ENCODE measurements around the gene OGFOD2. TPM values are rescaled to one million over a fixed set of nuclear protein-coding genes. Genes with fewer than 3 reads are reported as not detected.

OGFOD2 gene
- total RNA-seq, 1 experiment from 2014 or later: 18.1 TPM

DNA sequence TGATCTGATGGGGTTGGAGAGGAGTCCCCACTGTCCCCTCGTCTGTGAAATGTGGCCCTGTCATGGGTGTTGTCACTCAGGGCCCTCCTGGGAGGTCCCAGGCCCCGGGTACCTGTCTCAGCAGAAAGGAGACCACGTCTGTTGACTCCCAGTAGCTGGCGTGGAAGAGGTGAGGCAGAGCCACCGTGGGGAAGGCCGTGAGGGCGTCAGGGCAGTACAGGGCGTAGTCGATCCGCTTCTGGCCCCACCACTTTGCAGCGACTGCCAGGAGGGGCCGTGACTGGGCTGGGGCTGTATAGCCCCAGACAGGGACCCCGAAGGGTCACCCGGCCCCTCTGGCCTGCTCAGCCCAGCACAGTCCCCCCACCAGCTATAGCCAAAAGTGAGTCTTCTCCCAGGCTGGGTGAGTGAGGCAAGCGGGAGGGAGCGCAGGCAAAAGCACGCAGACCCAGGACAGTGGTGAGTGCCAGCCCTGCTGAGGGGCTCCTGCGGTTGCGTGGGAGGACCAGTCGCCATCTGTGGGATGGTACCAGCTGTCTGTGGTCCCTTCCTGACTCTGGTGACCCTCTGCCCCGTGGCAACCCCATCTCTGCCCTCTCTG is 13.7 kb downstream of the OGFOD2 start:
- no peak for DNase-seq (ENCODE audit: low spot score)

DNA sequence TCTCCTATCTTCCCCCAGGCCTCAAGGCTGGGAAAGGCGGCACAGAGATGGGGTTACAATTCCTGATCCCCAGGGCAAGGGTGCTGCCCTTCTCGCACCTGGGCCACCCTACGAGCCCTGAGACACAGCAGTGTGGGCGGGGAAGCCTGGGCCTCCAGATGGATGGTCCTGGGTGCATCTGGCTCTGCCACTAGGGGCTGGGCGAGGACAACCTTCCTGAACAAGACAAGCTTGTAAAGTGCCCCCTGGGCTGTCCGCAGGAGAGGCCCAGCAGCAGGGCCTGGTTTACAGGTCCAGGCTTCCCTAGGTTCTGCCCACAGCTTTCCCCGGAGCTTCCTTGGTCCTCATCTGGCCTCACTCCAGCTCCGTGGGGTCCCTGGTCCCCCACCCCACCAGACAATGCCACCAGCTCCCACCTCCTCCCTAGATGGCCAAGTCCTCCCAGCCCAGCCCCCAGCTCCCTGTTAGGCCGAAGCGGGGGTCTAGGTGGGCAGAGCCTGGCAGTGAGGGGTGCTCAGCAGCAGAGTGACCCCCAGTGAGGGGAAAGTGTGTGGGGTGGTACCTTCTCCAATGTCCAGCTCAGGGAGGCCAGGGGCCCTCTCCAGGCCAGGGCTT is 14.3 kb downstream of the OGFOD2 start:
- no peak for DNase-seq (ENCODE audit: low spot score)

DNA sequence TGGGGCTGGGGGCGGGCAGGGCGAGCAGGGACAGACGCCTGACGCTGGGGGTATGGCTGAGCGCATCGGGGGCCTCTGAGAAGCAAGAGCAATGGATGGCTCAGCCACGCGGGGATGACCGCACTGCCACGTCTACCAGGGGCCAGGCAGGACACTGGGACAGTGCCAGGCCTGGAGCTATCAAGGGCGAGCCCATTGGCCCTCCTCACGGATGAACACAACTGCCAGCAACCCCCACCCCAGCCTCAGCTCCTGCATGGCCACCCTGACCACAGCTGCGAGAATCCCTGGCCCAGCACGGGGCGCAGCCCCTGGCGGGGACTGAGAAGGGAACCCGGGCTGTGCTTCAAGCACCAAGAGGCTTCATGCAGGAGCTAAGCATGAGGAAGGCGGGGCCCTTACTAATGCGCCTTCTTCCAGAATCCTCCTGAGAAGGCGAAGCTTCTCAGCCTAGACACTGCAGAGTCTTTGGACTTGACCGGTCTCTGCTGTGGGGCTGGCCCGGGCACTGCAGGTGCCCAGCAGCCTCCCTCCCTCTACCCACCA is 14.9 kb downstream of the OGFOD2 start:
- no peak for DNase-seq (ENCODE audit: low spot score)

DNA sequence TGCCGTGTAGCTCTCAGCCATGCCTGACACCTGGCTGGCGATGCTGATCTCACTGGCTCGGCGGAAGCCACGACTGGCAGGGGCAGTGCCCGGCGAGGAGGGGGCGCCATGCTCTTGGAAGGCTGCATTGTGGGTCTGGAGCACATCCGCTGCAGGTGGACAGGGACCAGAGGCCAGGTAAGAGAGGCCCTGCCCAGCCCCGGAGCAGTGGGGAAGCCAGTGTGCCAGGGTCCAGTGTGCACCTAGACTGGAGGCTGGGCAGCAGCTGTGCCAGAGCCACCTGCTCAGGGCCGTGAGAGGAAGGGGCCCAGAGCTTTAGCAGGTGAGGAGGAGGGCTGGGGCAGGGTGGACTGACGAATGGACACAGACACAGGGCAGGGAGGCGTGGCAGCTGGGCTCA is 15.5 kb downstream of the OGFOD2 start:
- DNase-seq (ENCODE audit: low spot score): no peak

DNA sequence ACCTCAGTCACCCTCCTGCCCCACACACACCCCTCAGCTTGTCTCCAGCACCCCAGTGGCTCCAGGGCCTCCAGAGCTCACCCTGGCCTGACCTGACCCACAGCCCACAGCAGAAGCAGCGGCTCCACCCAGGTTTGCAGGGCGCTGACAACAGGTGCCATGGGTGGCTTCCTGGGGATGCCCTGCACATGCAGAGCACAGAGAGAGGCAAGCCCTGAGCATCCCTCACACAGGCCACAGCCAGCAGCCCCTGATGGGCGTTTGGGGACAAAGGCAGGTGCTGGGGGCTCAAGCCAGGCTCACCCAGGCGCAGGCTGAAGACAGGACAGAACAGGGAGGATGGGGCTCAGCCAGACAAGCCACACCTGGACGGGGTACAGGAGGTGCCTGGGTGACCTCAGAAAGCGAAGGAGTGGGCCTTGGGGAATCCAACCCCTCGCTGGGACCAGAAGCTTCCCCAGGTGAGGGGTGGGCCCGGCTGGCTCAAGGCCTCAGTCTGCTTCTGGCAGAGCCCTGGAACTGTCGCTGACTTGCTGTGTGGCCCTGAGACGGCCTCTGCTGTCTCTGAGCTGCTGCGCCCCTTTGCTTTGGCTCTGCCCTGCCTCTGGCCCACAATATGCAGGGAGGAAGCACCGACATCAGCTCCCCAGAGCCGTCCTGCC is 16.0 kb downstream of the OGFOD2 start:
- no peak for DNase-seq (ENCODE audit: low spot score)

DNA sequence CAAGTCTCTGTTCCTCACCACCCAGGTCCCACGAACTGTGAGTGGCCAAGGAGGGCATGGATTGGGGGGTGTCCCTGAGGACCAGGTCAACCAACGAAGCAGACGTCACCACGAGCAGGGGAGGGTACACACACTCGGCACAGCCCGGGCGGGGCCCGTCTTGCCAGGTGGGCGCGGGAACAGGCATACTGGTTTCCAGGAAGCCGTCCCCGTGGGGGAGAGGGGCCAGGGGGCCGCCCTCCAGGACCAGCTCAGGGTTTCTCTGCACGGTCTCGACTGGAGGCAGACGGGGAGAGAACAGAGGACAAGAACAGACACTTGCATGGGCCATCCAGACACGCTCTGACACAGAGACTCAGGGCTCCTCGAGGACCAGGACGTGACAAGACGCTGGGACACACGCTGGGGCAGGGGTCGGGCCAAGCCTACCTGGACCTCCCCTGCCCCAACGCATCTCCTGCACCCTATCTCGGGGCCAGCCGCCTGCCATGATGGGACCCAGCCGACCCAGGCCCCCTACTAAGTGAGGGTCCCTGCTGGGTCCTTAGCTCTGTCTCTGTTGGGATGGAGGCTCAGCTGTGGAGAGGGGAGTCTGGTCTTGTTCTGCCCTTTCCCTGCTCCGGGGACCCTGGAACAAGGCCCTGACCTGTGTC is 16.7 kb downstream of the OGFOD2 start:
- no peak for DNase-seq (ENCODE audit: low spot score)

DNA sequence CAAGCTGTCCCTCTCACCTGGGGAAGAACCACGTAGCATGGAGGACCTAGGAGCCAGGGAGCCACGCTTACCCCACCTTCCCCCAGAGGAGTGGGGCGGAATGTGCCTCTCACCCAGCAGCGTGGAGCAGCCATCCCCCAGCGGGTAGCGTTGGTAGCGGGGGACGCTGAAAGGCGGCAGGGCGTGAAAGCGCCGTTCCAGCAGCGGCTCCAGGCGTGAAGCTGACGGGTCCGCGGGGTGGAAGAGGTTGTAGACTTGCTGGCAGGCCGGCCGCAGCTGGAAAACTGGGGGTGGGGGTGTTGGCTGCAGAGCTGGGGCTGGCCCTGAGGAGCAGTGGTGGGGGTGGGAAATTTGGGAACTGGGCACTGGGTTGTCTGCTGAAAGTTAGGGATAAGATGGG is 17.3 kb downstream of the OGFOD2 start:
- DNase-seq (ENCODE audit: low spot score): no peak

DNA sequence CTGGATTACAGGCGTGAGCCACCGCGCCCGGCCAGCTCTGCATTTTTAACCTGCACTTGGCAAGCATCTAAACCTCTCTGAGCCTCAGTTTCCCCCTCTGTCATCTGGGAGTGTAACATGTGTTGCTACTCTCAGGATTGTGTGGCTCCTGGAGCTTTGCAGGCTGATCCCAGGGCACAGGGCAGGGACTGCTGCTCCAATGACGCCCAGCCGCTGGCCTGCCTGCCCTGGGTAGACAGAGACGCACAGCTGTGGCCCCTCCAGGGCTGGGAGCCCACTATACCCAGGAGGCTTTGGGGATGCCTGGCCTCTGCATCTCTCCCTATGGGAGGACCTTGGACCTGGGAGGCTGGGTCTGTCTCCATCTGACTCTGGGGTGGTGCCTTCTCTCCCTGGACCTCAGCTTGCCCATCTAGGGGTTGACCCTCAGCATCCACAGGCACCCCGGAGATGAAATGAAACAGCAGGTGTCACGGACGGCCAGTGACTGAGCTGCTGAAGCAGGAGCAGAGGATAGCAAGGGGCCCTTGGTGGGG is 19.2 kb downstream of the OGFOD2 start:
- no peak for DNase-seq (ENCODE audit: low spot score)

DNA sequence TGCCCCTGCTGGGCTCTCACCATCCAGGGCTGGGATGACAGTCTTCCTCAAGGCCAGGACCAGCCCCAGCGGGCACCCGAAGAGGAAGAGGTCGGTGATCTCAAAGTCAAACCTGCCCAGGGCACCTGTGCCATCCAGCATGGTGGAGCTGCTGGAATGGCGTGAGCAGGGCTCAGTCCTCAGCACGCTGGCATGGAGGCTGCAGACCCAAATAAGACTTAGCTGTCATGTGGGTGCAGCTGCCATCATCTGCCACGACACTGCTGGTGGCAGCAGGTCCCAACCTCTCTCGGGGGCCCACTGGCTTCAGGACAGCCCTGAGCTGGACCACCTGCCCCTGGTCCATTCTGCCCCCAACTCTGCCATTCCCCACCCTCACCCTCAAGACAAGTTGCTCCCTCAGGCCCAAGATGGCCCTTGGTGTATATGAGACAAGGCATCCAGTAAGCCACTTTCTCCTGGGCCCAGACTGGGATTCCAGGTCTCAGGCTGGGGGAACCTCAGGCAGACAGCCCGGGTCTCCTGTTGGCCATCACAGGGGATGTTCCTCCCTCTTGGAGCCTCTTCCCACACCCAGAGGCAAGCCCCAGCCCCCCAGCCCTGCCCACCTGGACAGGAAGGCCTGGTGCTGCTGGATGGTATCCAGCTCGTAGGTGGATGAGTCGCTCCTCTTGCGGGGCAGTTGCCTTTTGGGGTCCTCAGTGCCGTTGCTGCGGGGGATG is 19.9 kb downstream of the OGFOD2 start:
- no peak for DNase-seq (ENCODE audit: low spot score)

DNA sequence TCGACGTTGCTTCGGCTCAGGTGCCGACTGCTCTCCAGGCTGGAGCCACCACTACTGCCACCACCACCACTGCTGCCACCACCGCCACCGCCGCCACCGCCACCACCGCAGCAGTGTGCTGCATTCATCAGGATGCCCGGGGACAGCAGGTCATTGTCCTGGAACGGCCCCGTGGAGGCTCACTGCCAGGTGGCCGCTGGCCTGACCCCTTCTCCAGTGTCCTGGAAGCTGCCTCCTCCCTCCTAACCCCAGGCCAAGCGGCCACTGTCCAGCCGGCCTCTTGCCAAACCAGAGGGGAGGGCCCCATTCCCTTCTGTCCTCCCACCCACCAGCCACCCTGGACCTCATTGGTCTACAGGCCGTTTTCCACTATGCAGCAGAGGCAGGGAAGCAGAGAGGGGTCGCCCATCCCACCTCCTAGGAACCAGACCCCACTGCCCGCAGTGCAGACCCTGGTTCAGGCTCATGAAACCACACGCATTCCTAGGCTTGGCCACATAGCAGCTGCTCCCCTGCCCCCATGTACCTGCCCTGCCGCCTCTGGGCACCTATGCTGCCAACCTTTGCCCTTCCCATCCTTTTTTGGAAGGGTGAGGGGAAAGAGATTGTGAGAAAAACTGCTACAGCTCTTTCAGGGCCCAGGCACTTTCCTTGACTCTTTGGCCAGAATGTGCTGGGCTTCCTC is 20.6 kb downstream of the OGFOD2 start:
- DNase-seq (ENCODE audit: low spot score): no peak

DNA sequence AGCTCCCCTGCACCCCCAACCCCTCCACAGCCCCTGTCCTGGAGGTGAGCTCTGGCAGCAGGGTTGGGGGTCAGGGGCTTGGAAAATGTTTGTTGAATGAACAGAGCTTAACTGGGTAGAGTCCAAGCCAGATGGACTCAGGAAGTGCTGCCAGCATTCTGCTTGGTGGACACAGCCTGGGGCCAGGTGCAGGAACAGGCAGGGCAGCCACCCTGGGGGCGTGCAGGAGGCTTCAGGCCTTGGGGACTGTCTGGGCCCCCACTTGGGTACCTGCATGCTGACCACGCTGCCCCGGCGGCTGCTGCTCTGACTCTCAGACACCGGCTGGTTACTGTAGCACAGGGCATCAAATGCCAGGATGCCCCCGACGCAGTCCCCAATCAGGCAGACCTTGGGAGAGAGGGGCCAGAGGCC is 21.2 kb downstream of the OGFOD2 start:
- no peak for DNase-seq (ENCODE audit: low spot score)

DNA sequence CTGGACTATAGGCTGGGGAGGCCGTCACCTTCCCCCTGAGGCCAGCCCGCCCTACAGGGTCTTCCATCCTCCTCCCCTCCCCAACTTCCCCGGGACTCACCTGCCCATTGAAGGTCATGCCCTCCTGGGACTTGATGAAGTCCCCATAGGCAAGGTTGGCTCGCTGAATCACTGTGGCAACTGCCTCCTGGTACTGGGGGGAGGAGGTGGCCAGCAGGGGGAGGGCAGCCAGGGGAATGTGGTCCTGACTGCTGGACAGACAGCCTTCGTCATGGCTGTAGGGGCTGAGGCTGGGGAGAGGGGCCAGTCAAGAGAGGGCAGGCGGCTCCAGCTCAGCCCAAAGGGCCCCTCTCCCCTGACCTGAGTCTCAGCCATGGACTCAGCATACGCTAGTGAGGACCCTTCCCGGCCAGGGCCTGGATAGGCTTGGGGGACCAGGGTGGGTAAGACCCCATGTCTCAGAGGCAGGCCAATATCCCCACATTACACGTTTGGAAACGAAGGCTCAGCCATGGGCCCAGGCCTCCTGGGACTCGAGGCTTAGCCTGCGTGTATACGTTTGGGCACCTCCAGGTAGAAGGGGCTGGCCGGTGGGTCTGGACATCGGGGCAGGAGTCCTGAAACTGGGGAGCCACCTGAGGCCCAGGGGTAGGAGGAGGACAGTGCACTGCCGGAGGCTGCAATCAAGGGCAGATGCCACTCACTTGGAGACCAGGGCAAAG is 21.7 kb downstream of the OGFOD2 start:
- no peak for DNase-seq (ENCODE audit: low spot score)

DNA sequence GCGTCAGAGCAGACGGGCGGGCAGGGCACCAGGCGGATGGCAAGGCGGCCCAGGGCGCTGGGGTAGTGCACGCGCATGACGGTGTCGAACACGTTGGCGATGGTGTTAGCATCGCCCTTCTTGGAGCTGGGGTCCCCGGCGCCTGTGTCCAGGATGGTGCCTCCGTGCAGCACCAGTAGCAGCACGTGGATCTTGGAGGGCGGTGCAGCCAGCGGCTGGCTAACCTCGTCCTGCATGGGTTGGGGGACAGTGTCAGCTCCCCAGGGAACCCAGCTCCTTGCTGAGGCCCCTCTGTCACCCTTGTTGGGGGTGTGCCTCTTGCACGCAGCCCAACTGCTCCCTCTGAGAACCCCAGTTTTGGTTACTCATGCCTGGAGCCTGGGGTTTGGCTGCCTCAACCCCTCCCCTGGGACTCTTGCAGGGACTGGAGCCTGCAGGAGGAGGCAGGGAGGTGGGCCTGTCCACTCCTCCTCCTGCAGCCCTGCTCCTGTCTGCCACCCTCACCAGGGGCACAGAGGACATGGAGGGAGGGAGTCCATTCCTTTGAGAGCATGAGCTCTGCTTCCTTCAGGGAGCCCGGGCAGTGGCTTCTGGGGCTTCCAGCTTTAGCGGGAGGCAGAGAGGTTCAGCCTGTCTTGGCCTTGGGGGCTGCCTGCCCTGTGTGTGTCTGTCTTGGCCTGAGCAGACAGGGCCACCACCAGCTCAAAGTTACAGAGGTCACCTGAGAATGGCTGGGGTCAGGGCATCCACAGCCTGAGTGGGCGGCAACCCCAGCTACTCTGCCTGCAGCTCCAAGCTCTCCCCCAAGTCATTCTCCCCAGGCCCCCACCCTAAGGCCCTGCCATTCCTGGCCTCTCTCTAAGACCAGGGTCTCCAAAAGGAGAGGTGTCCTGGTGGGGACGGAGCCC is 22.6 kb downstream of the OGFOD2 start:
- no peak for DNase-seq (ENCODE audit: low spot score)

DNA sequence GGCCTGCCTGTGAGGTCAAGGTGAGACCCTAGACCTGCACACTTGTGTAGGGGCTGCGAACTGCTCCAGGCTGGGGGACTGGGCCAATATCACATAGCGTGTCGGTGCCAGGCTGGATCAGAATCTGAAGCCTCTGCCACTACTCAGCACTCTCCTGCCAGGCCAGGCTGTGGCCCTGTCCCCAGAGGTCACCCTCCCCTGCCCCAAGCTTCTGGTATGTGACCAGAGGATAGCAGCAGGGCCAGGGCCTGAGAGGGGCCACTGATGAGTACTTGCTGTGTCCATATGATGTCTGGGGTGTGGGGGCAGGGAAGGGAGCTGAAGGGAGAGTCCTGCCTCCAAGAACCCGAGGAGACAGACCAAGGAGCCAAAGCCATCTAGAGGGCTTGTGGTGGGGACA is 23.3 kb downstream of the OGFOD2 start:
- DNase-seq (ENCODE audit: low spot score): no peak

DNA sequence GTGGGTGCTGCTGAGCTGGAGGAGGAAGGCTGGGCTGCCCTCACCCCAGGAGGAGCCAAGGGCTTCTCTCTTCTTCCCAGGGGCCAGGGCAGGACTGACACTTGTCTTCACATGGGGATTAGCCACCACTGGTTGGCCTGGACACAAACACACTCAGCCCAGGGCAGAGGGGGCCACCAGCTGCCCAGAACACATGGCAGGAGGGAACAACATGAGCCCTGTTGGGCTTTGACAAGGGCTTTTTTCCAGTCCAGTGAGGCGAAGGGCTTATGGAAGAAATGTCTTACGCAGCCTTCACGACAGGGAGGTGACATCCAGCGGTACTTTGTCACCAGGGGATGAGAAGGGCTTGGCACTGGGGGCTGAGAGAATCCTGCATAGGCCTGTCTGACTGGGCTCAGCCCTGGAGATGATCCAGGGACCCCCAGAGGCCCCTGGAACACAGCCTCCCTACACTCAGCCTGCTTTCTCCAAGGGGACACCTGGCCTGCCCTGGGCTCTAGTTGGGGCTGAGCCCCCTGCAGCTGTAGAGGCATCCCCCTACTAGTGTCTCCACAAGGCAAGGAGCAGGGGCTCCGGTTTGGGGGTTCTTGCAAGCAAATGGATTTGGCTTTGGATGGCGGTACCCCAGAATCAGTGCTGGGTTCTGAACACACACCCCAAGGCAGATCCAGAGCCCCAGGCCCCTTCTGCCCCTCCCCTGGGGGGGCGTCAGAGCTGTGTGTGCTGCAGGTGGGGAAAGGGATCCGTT is 24.3 kb downstream of the OGFOD2 start:
- no peak for DNase-seq (ENCODE audit: low spot score)

DNA sequence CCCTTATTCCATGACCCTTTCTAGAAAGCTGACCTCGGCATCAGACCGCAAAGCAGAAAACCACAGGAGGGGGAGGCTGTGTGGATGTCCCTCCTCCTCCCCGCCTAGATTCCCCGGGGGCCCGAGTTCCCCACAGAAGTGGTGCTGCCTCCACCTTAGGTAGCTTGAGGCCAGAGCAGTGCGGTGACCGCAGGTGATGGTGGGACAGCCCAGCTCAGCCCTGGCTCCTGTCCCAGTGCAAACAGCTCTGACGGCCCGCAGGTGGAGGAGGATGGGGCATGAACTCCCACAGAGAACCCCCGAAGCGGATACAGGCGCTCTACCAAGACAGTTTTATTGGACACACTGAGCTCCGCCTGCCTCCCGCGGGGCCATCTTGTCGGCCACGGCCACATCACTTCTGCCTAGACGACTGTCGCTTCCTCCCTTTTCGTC is 25.0 kb downstream of the OGFOD2 start:
- DNase-seq (ENCODE audit: low spot score): no peak

DNA sequence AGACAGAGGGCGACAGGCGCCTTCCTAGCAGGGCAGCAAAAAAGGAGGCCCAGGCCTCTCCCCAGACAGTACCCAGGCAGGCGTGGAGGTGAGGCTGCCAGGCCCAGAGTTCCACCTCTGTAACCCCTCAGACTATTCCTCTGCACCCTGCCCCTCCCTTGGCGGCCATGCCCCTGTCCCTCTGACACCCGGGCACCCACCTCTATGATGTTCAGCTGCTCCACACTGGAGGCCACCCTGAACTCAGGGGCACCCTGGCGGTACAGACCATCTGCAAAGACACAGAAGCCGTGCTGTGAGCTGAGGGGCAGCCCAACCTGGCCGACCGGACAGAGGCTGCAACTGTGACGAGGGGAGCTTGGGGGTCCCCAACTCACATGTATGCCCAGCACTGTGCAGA is 25.5 kb downstream of the OGFOD2 start:
- no peak for DNase-seq (ENCODE audit: low spot score)

DNA sequence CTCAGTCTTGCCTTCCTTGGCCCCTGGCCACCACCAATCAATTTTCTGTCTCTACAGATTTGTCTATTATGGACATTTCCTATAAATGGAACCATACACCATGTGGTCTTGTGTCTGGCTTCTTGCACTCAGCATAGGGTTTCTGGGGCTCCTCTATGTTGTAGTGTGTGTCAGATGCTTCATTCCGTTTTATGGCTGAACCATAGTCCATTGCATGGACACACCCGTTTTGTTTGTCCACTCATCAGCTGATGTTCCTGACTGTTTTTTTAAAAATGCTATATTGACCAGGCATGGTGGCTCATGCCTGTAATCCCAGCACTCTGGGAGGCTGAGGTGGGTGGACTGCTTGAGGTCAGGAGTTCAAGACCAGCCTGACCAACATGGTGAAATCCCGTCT is 26.4 kb downstream of the OGFOD2 start:
- DNase-seq (ENCODE audit: low spot score): no peak

DNA sequence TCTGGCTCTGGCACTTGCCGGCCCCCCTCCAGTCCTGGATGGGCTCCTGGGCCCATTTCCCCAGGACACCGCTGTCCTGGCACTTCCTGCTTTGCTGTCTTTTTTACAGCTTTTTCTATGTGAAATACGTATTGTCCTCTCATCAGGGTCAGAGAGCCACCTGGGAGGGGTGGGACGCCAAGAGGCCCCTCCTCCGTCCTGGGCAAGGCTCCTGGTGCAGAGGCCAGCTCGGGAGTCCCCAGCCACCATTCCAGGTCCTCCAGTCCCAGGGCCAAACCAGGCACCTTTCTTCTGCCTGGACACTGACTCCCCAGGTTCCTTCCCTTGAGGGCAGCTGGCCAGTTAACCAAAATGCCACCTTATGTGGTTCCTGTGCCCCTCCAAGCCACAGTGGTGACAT is 28.2 kb downstream of the OGFOD2 start:
- no peak for DNase-seq (ENCODE audit: low spot score)
